Measurements from ENCODE around the gene NACC1. TPM values are rescaled to one million over a fixed set of nuclear protein-coding genes. Genes with fewer than 3 reads are reported as not detected.

The NACC1 gene
- total RNA-seq: 10 to 100 TPM; 74.5 to 82.2 TPM

DNA sequence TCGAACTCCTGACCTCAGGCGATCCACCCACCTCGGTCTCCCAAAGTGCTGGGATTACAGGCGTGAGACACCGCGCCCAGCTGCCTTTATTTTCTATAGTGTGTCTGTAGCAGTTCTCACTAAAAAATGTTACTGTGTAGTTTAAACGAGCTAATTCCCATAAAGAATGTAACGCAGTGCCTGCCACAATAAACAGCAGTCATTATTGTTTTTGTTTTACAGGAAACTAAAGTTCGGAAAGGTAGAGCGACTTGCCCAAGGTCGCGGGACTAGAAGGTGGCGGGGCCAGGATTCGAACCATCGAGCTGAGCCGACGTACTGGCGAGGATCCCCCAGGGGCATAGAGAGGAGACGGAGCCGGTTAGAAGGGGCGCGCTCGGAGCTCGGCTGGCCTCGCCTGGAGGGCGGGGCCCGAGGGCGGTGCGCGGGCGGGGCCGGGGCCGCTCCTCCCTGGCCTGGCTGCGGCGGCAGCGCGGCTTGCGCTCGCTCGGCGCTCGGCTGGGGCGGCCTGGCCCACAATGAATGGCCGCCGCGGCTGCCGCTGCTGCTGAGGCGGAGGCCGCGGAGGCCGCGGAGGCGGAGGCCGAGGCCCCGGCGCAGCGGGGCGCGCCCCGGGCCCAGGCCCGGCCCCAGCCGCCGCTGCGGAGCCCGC, at the start of gene NACC1:
NACC1 (plus strand) TSS at position 493 of the 652 bp plus-strand sequence. CDS start 16,944 bp downstream, outside the sequence.
- Mint-ChIP-seq H3K4me1 (peaks cover 52% of the 10 kb centered on the region), H3K9me3 (no peaks in the 10 kb centered on the region), H3K27ac (peak within 1 kb of the TSS; percentile 94), H3K27me3 (no peaks in the 10 kb centered on the region), H3K36me3 (ENCODE audit: low read depth) (peaks cover 9% of the 10 kb centered on the region), H3K4me3 (peak within 1 kb of the TSS; percentile 96)
- ChIA-PET POLR2A (interaction anchor here (0.8 to 6.6 kb wide), 15 partner anchors 10 to 180 kb away, joined by 3 to 79 read pairs (median 9); partner anchors contain the start of genes CALR, IER2 and STX10), CTCF (interaction anchor here (0.6 to 2.4 kb wide), 10 partner anchors 13 to 793 kb away, joined by 3 to 12 read pairs (median 4); partner anchors contain the start of genes IER2 and STX10)
- DNase-seq: peak; percentile 93

DNA sequence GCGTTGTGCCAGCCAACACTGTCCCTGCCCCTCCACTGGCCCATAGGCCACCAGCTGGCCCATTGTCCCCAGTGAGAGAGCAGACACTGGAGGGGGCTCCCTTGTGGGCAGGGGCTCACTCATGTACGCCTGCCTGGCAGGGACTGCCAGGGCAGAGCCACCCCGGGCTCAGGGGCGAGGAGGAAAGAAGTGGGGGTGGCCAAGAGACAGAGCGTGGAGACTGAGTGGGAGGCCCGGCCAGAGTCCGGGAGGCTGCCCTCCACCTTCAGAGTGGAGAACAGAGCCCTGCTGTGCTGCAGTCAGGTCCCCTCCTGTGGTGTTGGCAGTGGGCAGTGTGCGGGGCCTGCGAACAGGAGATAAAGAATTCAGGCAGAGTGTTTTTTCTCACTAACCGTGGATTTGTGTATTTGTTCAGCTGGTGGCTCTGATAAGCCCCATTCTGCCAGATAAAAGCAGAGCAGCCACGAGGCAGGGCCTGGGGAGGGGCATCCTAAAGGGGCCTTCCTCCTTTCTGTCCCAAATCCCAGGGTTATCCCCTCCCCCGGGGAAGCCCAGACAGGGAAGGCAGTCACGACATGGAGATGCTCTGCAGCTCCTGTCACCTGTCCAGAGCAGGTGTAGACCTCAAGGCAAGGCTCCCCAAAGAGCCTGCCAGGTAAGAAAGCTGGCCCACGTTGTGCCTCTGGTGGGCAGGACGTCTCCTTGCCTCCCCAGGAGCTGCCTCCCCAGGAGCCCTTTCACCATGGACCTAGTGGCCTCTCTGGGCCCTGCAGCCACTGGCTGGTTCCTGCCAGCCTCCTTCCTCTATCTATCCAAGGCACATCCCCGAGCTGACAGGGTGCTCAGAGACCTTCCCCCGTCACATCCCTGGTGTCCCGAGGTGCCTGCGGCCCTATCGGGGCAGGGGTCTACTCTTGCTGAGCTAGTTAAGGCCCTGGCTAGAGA, 48.4 kb upstream of the NACC1 start:
- ChIA-PET POLR2A (interaction anchor here (1.2 kb wide), 1 partner anchor 11 kb away, joined by 3 read pairs; no protein-coding TSS in a partner anchor), CTCF (interaction anchor here (1.5 kb wide), 1 partner anchor 8 kb away, joined by 6 read pairs; no protein-coding TSS in a partner anchor)
- no peak overlapping the region for H3K27ac Mint-ChIP-seq
- no peaks in the 10 kb centered on the region for H3K9me3 Mint-ChIP-seq
- DNase-seq: no peak
- H3K4me1 Mint-ChIP-seq: no peaks in the 10 kb centered on the region
- H3K36me3 Mint-ChIP-seq (ENCODE audit: low read depth): no peaks in the 10 kb centered on the region
- no peaks in the 10 kb centered on the region for H3K27me3 Mint-ChIP-seq
- no peak overlapping the region for H3K4me3 Mint-ChIP-seq

DNA sequence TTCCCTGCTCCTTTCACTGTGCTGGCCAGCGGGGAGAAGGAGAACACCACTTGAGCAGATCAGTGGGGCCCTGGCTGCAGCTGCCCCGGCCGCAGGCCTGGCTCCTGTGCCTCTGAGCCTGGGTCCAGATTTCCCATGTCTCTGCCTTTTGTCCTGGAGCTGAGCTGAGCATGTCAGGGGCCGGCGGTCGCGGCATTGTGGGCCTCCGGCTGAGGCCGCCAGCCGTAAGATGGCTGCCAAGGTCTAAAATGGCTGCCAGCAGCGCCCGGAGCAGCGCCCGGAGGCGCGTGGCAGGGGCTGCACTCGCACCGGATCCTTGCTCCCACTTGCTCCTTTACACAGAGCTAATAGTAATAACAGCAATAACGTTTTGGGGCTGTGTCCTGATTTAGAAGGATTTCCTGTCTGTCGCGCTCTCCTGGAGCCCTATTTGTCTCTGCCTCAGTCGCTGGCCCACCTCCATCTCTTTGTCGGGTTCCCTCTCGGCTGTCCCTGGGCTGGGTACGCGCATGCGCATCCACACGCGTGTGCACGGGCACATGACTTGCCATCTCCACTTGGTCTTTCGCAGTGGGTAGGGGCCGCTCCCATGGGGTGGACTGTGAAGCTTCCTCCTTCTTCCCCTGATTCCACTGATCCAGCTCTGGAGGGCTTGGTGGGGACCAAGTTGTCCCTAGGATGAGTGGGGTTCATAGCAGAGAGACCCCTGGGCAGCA, 47.5 kb upstream of the NACC1 start:
- Mint-ChIP-seq H3K27ac (no peak overlapping the region), H3K36me3 (ENCODE audit: low read depth) (no peaks in the 10 kb centered on the region), H3K9me3 (no peaks in the 10 kb centered on the region), H3K4me1 (no peaks in the 10 kb centered on the region), H3K4me3 (no peak overlapping the region), H3K27me3 (no peaks in the 10 kb centered on the region)
- no peak for DNase-seq
- POLR2A ChIA-PET: interaction anchor here (1.2 kb wide), 1 partner anchor 12 kb away, joined by 3 read pairs; no protein-coding TSS in a partner anchor
- CTCF ChIA-PET: interaction anchor here (1.3 to 1.5 kb wide), 2 partner anchors 9 kb away, joined by 3 to 6 read pairs; no protein-coding TSS in a partner anchor

DNA sequence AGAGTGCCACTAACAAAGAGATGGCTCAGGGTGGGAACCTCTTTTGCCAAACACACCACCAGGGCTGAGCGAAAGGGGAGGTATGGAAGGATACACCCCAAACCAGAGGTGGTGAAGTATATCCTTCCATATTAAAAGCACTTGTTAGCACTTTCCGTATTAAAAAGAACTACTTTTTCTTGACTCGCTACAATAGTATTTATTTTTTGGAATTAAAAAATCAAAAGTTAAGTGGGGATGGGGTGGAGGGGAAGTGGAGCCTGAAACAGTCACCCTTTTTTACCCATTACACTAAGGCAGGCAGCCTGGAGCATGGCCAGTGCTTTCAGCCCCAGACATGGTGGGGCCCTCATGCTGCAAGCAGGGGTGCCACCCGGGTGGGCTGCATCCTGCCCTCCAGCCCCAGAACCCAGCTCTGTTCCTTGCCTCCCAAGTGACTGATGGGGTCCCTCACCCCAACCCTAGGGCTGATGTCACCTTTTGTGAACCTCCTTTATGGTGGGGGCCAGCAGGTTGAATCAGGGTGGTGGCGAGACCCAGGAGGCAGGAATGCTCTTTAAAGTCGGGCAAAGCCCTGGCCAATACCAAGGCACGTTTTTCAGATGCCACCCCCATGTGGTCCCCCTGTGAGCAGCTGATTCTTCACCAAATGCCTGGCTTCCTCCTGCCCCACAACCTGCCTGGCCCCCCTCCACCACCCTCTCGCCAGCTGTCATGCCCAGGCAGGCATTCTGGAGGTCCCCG, 46.4 kb upstream of the NACC1 start:
- no peak for DNase-seq
- Mint-ChIP-seq H3K27ac (no peak overlapping the region), H3K27me3 (no peaks in the 10 kb centered on the region), H3K4me1 (no peaks in the 10 kb centered on the region), H3K4me3 (no peak overlapping the region), H3K9me3 (no peaks in the 10 kb centered on the region), H3K36me3 (ENCODE audit: low read depth) (no peaks in the 10 kb centered on the region)
- CTCF ChIA-PET: interaction anchor here (1.3 kb wide), 1 partner anchor 10 kb away, joined by 3 read pairs; no protein-coding TSS in a partner anchor
- POLR2A ChIA-PET: no interaction called here

DNA sequence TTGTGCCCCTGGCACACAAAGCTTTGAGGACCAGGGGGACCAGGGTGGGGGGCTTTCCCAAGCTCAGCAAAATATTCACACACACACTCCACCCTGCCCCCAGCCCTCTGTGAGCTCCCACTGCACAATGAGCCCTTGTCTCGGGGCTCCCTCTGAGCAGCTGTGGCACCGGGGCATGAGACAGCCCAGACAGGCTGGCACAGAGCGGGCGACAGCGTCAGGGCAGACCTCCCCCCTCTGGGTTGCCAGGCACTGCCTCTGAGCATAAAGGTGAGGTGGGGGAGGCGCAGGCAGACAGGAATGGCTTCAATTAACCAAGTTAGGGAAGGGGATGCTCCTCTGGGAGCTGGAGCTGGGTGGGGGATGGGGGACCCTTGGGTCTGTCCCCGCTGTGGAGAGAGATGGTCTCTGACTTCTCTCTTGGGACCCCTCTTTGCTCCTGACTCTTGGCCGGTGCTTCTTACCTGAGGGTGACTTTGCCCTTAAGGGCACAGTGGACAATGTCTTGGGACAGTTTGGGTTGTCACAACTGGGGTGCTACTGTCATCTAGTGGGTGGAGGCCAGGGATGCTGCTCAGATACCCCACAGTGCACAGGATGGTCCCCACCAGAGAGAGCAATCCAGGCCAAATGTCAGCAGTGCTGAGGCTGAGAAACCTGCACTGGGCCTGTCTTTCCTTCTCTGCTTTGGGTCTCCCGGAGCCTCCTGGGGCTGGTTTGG, 45.7 kb upstream of the NACC1 start:
- no peaks in the 10 kb centered on the region for H3K27me3 Mint-ChIP-seq
- POLR2A ChIA-PET: no interaction called here
- H3K36me3 Mint-ChIP-seq (ENCODE audit: low read depth): no peaks in the 10 kb centered on the region
- no peaks in the 10 kb centered on the region for H3K4me1 Mint-ChIP-seq
- DNase-seq: no peak
- no peak overlapping the region for H3K4me3 Mint-ChIP-seq
- H3K27ac Mint-ChIP-seq: no peak overlapping the region
- no peaks in the 10 kb centered on the region for H3K9me3 Mint-ChIP-seq
- CTCF ChIA-PET: interaction anchor here (1.3 to 1.9 kb wide), 2 partner anchors 11 kb away, joined by 3 to 9 read pairs; no protein-coding TSS in a partner anchor

DNA sequence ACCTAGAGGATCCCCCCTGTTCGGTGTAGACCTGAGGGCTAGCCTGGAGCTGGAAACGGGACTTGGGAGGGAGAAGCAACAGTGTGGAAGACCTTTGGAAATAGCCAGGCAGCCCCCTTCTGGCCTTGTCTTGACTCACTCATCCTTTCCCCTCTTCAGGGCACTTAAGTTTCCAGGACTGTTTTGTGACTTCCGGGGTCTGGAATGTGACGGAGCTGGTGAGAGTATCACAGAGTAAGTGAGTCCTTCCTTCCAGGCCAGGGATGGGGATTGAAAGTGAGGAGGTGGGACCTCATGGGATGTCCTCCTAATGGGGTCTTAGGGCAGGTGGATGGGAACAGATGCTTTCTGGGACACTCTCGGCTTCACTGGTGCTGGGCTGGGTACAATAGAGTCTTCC, 44.8 kb upstream of the NACC1 start:
- no peak overlapping the region for H3K27ac Mint-ChIP-seq
- H3K36me3 Mint-ChIP-seq (ENCODE audit: low read depth): no peaks in the 10 kb centered on the region
- no peaks in the 10 kb centered on the region for H3K27me3 Mint-ChIP-seq
- no peaks in the 10 kb centered on the region for H3K9me3 Mint-ChIP-seq
- no peak overlapping the region for H3K4me3 Mint-ChIP-seq
- POLR2A ChIA-PET: no interaction called here
- no peaks in the 10 kb centered on the region for H3K4me1 Mint-ChIP-seq
- no peak for DNase-seq
- CTCF ChIA-PET: interaction anchor here (0.9 to 1.9 kb wide), 2 partner anchors 12 to 96 kb away, joined by 4 to 9 read pairs; no protein-coding TSS in a partner anchor

DNA sequence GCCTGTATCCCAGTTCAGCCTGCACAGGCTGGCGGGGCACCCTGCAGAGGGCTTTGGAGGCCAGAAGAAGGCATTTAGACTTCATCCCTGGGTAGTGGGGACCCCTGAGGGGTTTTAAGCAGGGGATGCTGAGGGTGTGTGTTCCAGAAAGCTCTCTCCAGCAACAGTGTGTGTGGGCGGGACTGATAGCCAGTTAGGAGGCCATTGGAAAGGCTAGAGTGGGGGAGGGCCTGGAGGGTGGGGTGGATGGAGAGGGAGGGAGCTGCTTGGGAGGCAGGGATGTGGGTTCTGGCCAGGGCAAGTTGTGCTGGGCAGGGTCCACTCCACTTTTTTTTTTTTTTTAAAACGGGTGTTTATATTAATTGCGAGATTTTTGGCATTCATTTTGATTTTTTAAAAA, 43.7 kb upstream of the NACC1 start:
- Mint-ChIP-seq H3K27ac (no peak overlapping the region), H3K9me3 (no peaks in the 10 kb centered on the region), H3K27me3 (no peaks in the 10 kb centered on the region), H3K36me3 (ENCODE audit: low read depth) (no peaks in the 10 kb centered on the region), H3K4me3 (no peak overlapping the region), H3K4me1 (no peaks in the 10 kb centered on the region)
- POLR2A ChIA-PET: no interaction called here
- DNase-seq: no peak
- CTCF ChIA-PET: interaction anchor here (1.1 to 1.9 kb wide), 2 partner anchors 13 to 109 kb away, joined by 3 to 9 read pairs; no protein-coding TSS in a partner anchor

DNA sequence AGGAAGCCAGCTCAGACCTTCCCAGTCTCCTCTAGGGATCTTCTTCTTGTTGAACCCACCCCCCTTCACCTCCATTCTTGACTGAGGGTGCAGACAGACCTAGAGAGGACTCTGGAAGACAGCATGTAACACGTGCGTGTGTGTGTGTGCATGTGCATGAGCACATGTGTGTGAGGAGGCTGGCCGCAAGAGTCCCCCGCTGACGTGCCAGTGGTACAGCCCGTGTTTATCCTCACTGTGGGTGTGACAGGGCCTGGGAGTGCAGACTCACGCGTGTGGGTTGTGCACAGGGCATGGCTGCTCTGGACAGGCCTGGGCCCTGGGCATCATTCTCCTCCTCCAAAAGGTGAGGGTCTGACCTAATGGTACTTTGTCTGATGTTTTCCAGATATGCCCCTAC, 41.7 kb upstream of the NACC1 start:
- no peaks in the 10 kb centered on the region for H3K27me3 Mint-ChIP-seq
- no peaks in the 10 kb centered on the region for H3K9me3 Mint-ChIP-seq
- no peaks in the 10 kb centered on the region for H3K4me1 Mint-ChIP-seq
- CTCF ChIA-PET: no interaction called here
- no peak overlapping the region for H3K27ac Mint-ChIP-seq
- no peak for DNase-seq
- H3K36me3 Mint-ChIP-seq (ENCODE audit: low read depth): no peaks in the 10 kb centered on the region
- no peak overlapping the region for H3K4me3 Mint-ChIP-seq
- POLR2A ChIA-PET: no interaction called here

DNA sequence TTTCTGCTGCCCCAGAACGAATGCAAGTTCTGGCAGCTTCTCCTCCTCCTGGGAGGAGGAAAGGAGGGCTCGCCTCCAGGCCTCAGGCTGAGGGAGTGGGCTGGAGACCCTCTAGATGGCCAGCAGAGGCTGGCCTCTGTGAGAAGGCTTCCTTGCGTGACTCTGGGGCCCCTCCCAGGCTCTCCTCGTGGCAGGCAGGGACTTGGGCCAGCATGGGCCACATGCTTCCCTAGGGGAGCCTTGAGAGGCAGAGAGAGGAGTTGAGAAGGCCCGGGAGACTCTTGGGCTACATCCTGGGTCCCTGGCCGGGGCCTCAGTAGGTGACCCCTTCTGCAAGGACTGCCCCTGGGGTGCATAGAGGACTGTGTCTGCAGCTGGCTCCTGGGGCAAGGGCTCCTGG, 41.3 kb upstream of the NACC1 start:
- Mint-ChIP-seq H3K27me3 (no peaks in the 10 kb centered on the region), H3K36me3 (ENCODE audit: low read depth) (no peaks in the 10 kb centered on the region), H3K4me1 (no peaks in the 10 kb centered on the region), H3K9me3 (no peaks in the 10 kb centered on the region), H3K27ac (no peak overlapping the region), H3K4me3 (no peak overlapping the region)
- POLR2A ChIA-PET: no interaction called here
- no peak for DNase-seq
- CTCF ChIA-PET: interaction anchor here (2.2 kb wide), 1 partner anchor 16 kb away, joined by 6 read pairs; no protein-coding TSS in a partner anchor

DNA sequence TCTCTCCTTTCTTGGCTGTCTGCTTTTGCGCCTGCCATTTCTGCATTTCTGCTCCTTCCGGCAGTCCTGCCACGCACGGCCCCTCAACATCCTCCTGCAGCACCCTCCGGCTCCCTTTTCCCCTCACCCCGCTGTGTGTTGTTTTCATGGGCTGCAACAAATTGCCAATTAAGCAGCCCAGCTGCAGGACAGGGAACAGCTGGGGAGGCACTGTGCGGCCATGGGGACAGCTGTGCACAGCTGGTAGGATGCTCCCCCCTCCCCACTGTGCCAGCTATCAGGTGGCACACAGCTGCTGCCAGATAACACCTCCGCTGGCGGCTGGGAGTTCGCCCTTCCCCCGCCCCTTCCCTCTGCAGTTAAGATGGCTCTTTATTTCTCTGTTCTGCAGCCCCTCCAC, 40.8 kb upstream of the NACC1 start:
- POLR2A ChIA-PET: no interaction called here
- H3K27ac Mint-ChIP-seq: no peak overlapping the region
- H3K27me3 Mint-ChIP-seq: no peaks in the 10 kb centered on the region
- no peaks in the 10 kb centered on the region for H3K9me3 Mint-ChIP-seq
- CTCF ChIA-PET: interaction anchor here (2.2 kb wide), 1 partner anchor 16 kb away, joined by 6 read pairs; no protein-coding TSS in a partner anchor
- no peak overlapping the region for H3K4me3 Mint-ChIP-seq
- DNase-seq: no peak
- H3K36me3 Mint-ChIP-seq (ENCODE audit: low read depth): no peaks in the 10 kb centered on the region
- no peaks in the 10 kb centered on the region for H3K4me1 Mint-ChIP-seq

DNA sequence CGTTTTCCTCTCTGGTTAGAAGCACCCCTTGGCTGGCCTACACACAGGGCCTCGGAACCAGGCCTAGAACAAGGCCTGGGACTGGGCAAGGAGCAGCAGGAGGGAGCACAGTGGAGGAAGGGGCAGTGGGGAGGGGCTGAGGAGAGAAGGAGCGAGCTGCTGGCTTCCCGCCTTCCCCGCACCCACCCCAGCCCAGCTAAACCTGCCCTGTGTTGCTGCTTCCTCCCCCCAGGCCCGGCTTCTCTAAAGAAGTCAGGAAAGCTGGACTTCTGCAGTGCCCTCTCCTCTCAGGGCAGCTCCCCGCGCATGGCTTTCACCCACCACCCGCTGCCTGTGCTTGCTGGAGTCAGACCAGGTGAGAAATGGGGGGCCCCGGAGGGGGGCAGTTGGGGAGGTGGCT, 39.7 kb upstream of the NACC1 start:
- no peaks in the 10 kb centered on the region for H3K36me3 Mint-ChIP-seq (ENCODE audit: low read depth)

More for the DNA sequence above, 39.7 kb upstream of the NACC1 start:
- no peak for DNase-seq
- Mint-ChIP-seq H3K9me3 (no peaks in the 10 kb centered on the region), H3K4me3 (no peak overlapping the region), H3K4me1 (no peaks in the 10 kb centered on the region), H3K27ac (no peak overlapping the region), H3K27me3 (no peaks in the 10 kb centered on the region)
- CTCF ChIA-PET: interaction anchor here (2.2 kb wide), 1 partner anchor 17 kb away, joined by 6 read pairs; no protein-coding TSS in a partner anchor
- POLR2A ChIA-PET: no interaction called here

Measured in activated CD4-positive, alpha-beta memory T cell treated with anti-CD3 and anti-CD28 coated beads, Interleukin-2, amount 10 ng/mL, durations not matched to agents 7 days and 5 days (primary cell).